ENCODE measurements around the gene C10orf95.

DNA sequence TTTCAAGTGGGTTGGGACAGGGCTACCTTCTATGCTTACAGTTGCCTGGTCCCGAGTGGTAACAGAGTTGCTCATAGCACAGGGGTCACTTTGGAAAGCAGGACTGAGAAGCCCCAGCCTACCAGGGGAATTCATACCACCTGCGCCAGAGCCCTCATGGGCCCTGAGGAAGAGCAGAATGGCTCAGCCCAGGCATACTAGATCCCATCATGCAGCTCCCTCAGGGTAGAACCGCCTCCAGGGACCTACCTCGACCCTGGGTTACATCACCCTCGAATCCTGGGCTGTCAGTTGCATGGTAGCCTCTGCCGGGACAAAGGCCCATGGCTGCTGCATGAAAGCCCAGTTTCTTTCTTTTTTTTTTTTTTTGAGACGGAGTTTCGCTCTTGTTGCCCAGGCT lies 21.9 kb downstream of the C10orf95 start:
- TF ChIP-seq GATA2 (CRISPR knock-in tag; IDR thresholded peaks at IDR 0.05) = no peak
- TF ChIP-seq, protein P1, sequence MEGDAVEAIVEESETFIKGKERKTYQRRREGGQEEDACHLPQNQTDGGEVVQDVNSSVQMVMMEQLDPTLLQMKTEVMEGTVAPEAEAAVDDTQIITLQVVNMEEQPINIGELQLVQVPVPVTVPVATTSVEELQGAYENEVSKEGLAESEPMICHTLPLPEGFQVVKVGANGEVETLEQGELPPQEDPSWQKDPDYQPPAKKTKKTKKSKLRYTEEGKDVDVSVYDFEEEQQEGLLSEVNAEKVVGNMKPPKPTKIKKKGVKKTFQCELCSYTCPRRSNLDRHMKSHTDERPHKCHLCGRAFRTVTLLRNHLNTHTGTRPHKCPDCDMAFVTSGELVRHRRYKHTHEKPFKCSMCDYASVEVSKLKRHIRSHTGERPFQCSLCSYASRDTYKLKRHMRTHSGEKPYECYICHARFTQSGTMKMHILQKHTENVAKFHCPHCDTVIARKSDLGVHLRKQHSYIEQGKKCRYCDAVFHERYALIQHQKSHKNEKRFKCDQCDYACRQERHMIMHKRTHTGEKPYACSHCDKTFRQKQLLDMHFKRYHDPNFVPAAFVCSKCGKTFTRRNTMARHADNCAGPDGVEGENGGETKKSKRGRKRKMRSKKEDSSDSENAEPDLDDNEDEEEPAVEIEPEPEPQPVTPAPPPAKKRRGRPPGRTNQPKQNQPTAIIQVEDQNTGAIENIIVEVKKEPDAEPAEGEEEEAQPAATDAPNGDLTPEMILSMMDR (IDR thresholded peaks at IDR 0.05) = no peak

All from SK-N-SH (cell line).